ENCODE data around the gene SIRPD. TPM values are rescaled to one million over a fixed set of nuclear protein-coding genes. Genes with fewer than 3 reads are reported as not detected.

SIRPD gene
- total RNA-seq, 2 experiments from 2014 or later = 0.17 to 0.27 TPM

DNA sequence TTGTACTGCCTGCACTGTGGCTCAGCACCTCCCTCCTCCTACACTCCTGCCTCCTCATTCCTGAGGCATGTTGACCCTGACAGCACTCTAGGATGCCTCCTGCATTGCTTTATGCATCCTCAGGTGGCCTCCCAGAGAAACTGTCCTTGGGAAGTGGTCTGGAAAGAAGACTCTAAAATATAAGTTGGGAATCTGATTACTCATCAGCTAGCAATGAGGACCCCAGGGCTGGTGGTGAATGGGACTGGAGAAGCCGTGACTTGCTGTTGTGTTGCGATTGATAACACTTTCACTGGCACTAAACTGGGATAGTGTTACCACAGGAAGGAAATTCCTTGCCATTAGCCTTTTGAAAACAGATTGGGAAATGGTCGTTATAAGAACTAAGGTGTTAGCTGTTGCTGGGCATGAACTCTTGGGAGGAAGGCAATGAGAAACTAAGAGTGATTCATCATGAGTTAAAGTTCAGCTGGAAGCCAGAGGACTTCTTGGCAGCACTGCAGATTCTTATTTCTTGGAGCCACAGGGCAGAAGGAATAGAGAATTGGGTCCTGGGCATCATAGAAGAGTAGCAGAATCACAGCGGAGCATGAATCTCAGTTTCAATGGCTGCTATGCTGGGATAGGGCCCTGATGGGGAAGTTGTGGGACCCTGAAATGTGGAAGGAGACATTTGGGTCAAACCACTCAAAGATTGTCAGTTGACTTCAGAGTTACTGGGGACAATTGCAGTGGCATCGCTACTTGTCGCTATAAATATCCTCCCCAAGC, 10.1 kb upstream of the SIRPD start:
- no peak overlapping the region for H3K4me3 Mint-ChIP-seq
- no peak for DNase-seq
- H3K27me3 Mint-ChIP-seq = no peaks in the 10 kb centered on the region
- H3K36me3 Mint-ChIP-seq (ENCODE audit: low read depth) = peaks cover 16% of the 10 kb centered on the region
- H3K4me1 Mint-ChIP-seq = no peaks in the 10 kb centered on the region
- no peak overlapping the region for H3K27ac Mint-ChIP-seq
- POLR2A ChIA-PET = no interaction called here
- peaks cover 16% of the 10 kb centered on the region for H3K9me3 Mint-ChIP-seq
- CTCF ChIA-PET = no interaction called here

DNA sequence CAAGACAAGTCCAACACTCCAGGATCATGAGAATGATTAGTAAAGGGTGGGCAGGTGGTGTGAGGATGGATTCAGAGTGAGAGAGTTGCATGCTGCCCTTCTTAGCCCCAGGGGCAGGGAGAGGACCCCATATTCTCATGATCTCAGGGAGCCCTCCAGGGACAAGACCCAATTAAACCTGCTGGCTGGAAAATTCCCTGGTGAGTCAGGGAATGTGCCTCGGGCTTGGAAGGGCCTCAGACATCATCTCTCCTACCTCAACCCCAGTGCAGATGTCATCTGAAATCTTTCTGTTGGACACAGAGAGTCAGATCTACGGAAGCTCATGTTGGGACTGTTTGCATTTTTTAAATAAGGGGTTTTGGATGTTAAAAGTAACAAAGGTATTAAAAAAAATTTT, 9.2 kb upstream of the SIRPD start:
- ChIA-PET POLR2A (no interaction called here), CTCF (interaction anchor here (1.3 kb wide), 1 partner anchor 11 kb away, joined by 4 read pairs; no protein-coding TSS in a partner anchor)
- H3K4me1 Mint-ChIP-seq = peaks cover 2% of the 10 kb centered on the region
- H3K36me3 Mint-ChIP-seq (ENCODE audit: low read depth) = peaks cover 16% of the 10 kb centered on the region
- peaks cover 16% of the 10 kb centered on the region for H3K9me3 Mint-ChIP-seq
- H3K27ac Mint-ChIP-seq = no peak overlapping the region
- no peak for DNase-seq
- H3K27me3 Mint-ChIP-seq = no peaks in the 10 kb centered on the region
- no peak overlapping the region for H3K4me3 Mint-ChIP-seq

DNA sequence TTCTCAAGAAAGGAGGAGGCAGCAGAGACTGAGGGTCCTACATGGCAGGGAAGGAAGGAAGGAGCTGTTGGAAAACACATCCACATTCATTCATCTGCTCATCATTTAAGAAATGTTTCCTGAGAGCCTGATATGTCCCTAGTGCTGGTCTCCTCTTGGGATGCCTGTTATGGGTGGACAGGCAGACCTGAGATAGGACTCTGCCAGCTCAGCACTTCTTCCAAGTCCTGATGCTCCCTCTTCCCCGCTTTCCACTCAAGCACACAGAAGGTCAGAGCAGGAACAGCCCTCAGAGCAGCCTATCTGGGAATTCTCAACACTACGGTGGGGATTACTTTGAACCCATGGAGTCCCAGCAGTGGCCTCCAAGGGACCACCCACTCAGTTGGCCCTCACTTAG, 8.0 kb upstream of the SIRPD start:
- no peaks in the 10 kb centered on the region for H3K27me3 Mint-ChIP-seq
- no peak overlapping the region for H3K27ac Mint-ChIP-seq
- ChIA-PET POLR2A (no interaction called here), CTCF (no interaction called here)
- no peak overlapping the region for H3K4me3 Mint-ChIP-seq
- H3K9me3 Mint-ChIP-seq = peaks cover 18% of the 10 kb centered on the region
- peaks cover 18% of the 10 kb centered on the region for H3K36me3 Mint-ChIP-seq (ENCODE audit: low read depth)
- peaks cover 2% of the 10 kb centered on the region for H3K4me1 Mint-ChIP-seq
- DNase-seq = no peak

DNA sequence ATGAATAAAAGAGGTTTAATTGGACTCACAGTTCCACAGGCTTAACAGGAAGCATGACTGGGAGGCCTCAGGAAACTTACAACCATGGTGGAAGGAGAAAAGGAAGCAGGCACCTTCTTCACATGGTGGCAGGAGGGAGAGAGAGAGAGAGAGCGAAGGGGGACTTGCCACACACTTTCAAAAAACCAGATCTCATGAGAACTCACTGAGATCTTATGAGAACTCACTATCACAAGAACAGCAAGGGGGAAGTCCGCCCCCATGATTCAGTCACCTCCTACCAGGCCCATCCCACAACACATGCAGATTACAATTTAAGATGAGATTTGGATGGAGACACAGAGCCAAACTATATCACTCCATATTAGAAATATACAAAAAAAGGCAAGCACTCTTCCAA, 6.1 kb upstream of the SIRPD start:
- POLR2A ChIA-PET = no interaction called here

DNA sequence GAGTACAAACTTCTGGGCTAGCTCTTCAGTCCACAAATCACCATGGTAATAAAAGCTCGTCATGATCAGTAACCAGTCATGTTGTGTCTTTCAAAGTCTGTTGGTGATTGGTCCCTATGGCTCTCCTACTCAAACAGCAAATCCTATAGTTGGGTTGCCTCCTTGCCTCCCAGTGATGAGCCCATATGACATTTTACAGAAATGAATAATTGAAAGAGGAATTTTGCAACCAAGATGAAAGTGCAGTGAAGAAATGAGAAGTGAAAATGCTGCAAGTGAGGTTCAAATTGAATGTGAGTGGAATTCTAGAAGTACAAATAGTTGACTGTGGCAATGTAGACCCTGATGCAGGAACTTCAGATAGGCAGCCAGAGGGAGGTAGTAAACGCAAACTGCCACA, 5.1 kb upstream of the SIRPD start:
- peaks cover 18% of the 10 kb centered on the region for H3K36me3 Mint-ChIP-seq (ENCODE audit: low read depth)
- no peaks in the 10 kb centered on the region for H3K27me3 Mint-ChIP-seq
- POLR2A ChIA-PET = no interaction called here
- DNase-seq = no peak
- peaks cover 18% of the 10 kb centered on the region for H3K9me3 Mint-ChIP-seq
- H3K4me1 Mint-ChIP-seq = peaks cover 2% of the 10 kb centered on the region
- CTCF ChIA-PET = no interaction called here
- H3K27ac Mint-ChIP-seq = no peak overlapping the region
- H3K4me3 Mint-ChIP-seq = no peak overlapping the region

More for the DNA sequence above, 6.1 kb upstream of the SIRPD start:
- CTCF ChIA-PET = no interaction called here
- no peak for DNase-seq
- peaks cover 18% of the 10 kb centered on the region for H3K9me3 Mint-ChIP-seq
- H3K36me3 Mint-ChIP-seq (ENCODE audit: low read depth) = peaks cover 18% of the 10 kb centered on the region
- H3K27me3 Mint-ChIP-seq = no peaks in the 10 kb centered on the region
- H3K4me3 Mint-ChIP-seq = no peak overlapping the region
- H3K4me1 Mint-ChIP-seq = peaks cover 2% of the 10 kb centered on the region
- no peak overlapping the region for H3K27ac Mint-ChIP-seq

DNA sequence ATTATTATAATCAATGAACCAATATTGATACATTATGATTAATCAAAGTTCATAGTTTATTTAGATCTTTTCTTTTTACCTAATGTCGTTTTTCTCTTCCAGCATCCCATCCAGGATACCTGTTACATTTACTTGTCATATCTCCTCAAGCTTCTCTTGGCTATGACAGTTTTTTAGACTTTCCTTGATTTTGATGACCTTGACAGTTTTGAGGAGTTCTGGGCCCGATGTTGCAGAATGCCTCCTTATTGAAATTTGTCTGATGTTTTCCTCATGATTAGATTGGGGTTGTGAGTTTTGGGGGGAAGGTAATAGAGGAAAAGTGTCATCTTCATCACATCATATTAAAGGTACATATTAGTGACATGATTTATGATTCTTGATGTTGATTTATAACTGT, 3.8 kb upstream of the SIRPD start:
- no peak for DNase-seq
- Mint-ChIP-seq H3K4me3 (no peak overlapping the region), H3K27ac (no peak overlapping the region), H3K36me3 (ENCODE audit: low read depth) (peaks cover 20% of the 10 kb centered on the region), H3K27me3 (no peaks in the 10 kb centered on the region), H3K9me3 (peaks cover 20% of the 10 kb centered on the region), H3K4me1 (peaks cover 4% of the 10 kb centered on the region)
- ChIA-PET CTCF (interaction anchor here (1.3 kb wide), 1 partner anchor 10 kb away, joined by 4 read pairs; no protein-coding TSS in a partner anchor), POLR2A (no interaction called here)

DNA sequence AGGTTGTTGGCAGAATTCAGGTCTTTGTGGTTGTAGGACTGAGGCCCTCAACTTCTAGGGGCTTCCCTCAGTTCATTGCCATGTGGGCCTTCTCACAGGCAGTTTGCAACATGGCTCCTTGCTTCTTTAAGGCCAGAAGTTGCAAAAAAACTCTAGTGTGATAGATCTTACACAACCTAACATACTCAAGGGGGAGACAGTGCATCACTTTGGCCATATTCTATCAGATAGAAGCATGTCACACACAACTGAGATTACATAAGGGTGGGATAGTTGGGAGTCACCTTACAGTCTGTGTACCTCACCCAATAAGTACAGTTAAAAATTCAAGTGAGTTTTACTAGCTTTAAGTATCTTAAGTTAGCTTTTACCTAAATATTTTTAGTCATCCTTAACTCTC, 1.6 kb downstream of the SIRPD start:
- ChIA-PET CTCF (interaction anchor here (0.7 to 1.4 kb wide), 2 partner anchors 10 to 221 kb away, joined by 3 to 4 read pairs; no protein-coding TSS in a partner anchor), POLR2A (no interaction called here)
- Mint-ChIP-seq H3K27me3 (no peaks in the 10 kb centered on the region), H3K9me3 (peaks cover 29% of the 10 kb centered on the region), H3K27ac (no peak overlapping the region), H3K36me3 (ENCODE audit: low read depth) (peaks cover 12% of the 10 kb centered on the region), H3K4me1 (peaks cover 3% of the 10 kb centered on the region), H3K4me3 (no peak overlapping the region)
- DNase-seq = no peak

DNA sequence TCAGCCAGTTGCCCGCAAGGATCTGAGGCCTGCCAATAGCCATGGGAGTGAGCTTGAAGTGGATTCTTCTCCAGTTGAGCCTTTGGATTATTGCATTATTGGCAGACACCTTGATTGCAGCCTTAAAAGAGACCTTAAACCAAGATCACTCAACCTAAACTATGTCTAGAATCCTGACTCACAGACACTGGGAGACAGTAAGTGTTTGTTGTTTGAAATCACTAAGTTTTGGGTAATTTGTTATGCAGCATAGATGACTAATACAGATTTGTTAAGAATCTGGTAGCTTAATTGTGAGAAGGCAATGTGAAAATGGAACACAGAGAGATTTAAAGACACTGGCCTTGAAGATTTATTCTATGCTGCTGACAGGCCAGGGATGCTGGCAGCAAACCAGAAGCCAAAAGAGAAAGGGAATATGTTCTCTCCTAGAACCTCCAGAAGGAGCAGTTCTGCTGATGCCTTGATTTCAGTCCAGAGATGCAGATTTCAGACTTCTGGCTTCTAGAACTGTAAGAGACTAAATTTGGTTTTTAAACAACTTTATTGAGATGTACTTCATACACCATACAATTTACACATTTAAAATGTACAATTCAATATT, 17.6 kb downstream of the SIRPD start:
- CTCF ChIA-PET = no interaction called here
- no peak for DNase-seq
- POLR2A ChIA-PET = no interaction called here
- H3K9me3 Mint-ChIP-seq = peaks cover under 1% of the 10 kb centered on the region
- peaks cover 9% of the 10 kb centered on the region for H3K4me1 Mint-ChIP-seq
- H3K36me3 Mint-ChIP-seq (ENCODE audit: low read depth) = no peaks in the 10 kb centered on the region
- H3K27me3 Mint-ChIP-seq = peaks cover 11% of the 10 kb centered on the region
- H3K27ac Mint-ChIP-seq = no peak overlapping the region
- no peak overlapping the region for H3K4me3 Mint-ChIP-seq

DNA sequence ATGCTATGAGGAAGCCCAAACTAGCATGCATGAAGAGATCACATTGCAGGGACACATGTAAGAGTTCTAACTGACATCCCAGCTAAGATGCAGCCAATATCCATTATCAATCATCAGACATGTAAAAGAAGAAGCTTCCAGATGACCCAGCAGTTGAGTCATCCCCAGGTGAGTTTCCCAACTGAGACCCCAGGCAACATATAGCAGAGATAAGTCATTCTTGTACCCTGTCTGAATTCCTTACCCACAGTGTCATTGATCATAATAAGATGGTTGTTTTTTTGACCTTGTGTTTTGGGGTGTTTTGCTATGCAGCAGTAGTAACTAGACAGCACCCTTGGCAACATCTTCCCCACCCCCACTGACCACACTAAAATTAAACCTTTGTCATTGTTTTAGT, 18.9 kb downstream of the SIRPD start:
- ChIA-PET CTCF (interaction anchor here (1.3 kb wide), 1 partner anchor 238 kb away, joined by 3 read pairs; no protein-coding TSS in a partner anchor), POLR2A (no interaction called here)
- no peaks in the 10 kb centered on the region for H3K36me3 Mint-ChIP-seq (ENCODE audit: low read depth)
- no peak overlapping the region for H3K27ac Mint-ChIP-seq
- peaks cover 9% of the 10 kb centered on the region for H3K4me1 Mint-ChIP-seq
- H3K9me3 Mint-ChIP-seq = no peaks in the 10 kb centered on the region
- H3K27me3 Mint-ChIP-seq = peaks cover 4% of the 10 kb centered on the region
- DNase-seq = no peak
- H3K4me3 Mint-ChIP-seq = no peak overlapping the region

DNA sequence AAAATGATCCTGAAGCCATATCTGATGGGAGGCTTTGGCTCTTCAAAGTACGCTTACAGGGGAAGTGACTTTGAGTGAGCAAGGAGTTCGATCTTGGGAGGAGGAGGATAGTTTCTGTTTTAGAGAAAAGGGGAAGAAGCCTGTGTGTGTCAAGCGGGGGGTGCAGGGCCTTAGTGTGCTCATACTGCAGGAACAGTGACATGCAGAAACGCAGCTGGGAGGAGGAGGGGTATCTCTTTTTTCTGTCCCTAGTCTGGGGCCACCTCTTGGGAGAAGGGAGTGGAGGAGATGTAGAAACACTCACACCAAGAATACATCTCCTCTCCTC, 19.8 kb downstream of the SIRPD start:
- H3K4me1 Mint-ChIP-seq = peaks cover 9% of the 10 kb centered on the region
- ChIA-PET CTCF (interaction anchor here (1.3 kb wide), 1 partner anchor 239 kb away, joined by 3 read pairs; no protein-coding TSS in a partner anchor), POLR2A (no interaction called here)
- H3K9me3 Mint-ChIP-seq = no peaks in the 10 kb centered on the region
- no peak overlapping the region for H3K27ac Mint-ChIP-seq
- H3K27me3 Mint-ChIP-seq = no peaks in the 10 kb centered on the region
- no peaks in the 10 kb centered on the region for H3K36me3 Mint-ChIP-seq (ENCODE audit: low read depth)
- no peak for DNase-seq
- no peak overlapping the region for H3K4me3 Mint-ChIP-seq

DNA sequence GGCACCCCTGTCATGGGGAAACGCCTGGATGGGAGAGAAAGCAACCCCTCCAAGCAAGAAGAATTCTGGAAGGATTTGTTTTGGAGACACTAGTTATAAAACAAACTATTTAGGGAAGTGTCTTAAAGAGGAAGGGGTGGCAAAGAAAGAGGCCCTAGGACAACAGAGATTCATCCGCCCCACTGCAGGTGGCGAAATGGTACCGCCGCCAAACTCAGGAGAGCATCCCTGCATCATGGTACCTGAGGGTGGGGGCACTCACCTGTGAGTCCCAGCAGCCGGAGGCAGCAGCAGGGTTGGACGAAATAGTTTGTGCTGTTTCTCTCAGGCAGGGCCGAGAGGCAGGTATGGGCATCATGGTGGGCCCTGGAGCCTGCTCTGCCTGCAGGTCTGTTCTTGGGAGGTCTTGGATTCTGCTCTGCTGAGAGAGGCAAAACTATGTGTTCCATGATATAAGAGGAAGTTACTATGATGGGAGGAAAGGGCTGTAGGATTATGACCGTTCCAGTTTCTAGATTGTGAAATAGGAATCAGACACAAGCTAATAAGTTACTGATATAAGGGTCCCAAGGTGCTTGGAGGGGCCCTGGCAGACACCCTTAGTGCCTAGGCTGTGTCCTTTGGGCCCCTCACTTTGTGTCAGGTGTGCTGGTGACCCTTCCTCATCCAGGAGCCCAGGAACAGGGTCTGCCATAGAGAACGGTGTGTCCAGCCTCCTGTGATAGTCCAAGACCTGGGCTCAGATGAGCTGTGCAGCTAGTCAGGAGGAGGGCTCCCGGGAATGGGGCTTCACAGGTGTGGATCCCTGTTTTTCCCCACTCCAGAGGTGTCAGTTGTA, 20.4 kb downstream of the SIRPD start:
- Mint-ChIP-seq H3K36me3 (ENCODE audit: low read depth) (no peaks in the 10 kb centered on the region), H3K4me1 (peaks cover 9% of the 10 kb centered on the region), H3K27me3 (no peaks in the 10 kb centered on the region), H3K9me3 (no peaks in the 10 kb centered on the region), H3K4me3 (no peak overlapping the region), H3K27ac (no peak overlapping the region)
- DNase-seq = no peak
- ChIA-PET POLR2A (no interaction called here), CTCF (no interaction called here)

DNA sequence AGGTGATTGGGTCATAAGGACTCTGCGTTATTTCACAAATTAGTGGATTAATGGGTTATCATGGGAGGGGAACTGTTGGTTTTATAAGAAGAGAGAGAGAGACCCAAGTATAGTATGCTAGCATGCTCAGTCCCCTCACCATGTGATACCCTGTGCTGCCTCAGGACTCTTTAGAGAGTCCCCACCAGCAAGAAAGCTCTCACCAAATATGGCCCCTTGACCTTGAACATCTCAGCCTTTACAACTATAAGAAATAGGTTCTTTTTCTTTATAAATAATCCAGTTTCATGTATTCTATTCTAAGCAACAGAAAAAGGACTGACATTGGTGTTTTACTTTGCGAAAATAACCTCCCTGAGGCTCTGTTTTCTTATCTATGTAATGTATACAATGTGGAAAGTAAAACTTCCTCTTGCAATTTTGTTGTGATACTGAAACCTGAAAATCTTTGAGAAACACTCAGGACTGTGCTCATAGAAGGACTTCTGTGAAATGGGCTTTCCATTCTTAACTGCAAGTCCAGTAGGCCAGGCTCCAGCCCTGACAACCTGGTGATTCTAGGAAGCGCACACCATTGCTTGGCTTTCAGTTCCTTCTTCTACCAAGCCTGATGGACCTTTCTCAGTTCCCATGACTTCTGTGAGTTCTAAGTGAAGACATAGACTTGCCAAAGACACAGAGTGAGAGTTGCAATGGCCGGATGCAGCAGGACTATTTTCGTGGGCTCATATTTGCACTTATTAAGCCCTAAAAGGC, 21.9 kb downstream of the SIRPD start:
- Mint-ChIP-seq H3K27ac (no peak overlapping the region), H3K4me3 (no peak overlapping the region), H3K27me3 (peaks cover 3% of the 10 kb centered on the region), H3K36me3 (ENCODE audit: low read depth) (no peaks in the 10 kb centered on the region), H3K9me3 (no peaks in the 10 kb centered on the region), H3K4me1 (peaks cover 9% of the 10 kb centered on the region)
- DNase-seq = no peak
- CTCF ChIA-PET = no interaction called here
- POLR2A ChIA-PET = no interaction called here

DNA sequence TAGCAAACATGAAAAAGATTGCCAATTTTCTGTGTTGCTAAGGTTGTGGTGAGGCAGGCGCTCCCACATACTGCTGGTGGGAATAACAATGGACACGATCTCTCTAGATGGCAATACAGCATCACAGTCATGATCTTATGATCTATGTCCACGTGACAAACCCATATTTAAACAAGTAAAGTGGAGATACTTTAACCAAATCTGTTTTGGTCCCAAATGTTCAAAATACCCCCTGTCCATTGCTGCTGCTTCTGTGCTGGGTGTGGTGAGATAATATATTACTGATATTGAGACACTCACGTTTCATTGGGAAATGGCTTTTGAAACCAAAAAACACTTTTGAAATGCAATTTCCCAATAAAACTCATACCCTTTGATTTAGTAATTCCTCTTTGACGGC, 23.0 kb downstream of the SIRPD start:
- no peaks in the 10 kb centered on the region for H3K36me3 Mint-ChIP-seq (ENCODE audit: low read depth)
- peaks cover 3% of the 10 kb centered on the region for H3K27me3 Mint-ChIP-seq
- ChIA-PET POLR2A (no interaction called here), CTCF (no interaction called here)
- no peaks in the 10 kb centered on the region for H3K9me3 Mint-ChIP-seq
- no peak for DNase-seq
- peaks cover 9% of the 10 kb centered on the region for H3K4me1 Mint-ChIP-seq
- no peak overlapping the region for H3K27ac Mint-ChIP-seq
- no peak overlapping the region for H3K4me3 Mint-ChIP-seq
